Muscle of leg (tissue), 11 donors: ENCODE data around the gene OR2T11. TPM values are rescaled to one million over a fixed set of nuclear protein-coding genes. Genes with fewer than 3 reads are reported as not detected.
"Not testable (repeated sequence)": the region's sequence is repeated elsewhere in the genome, so short reads cannot be mapped to it uniquely, and the experiment has no call there.

ENCODE experiments used
- DNase-seq: peaks from one replicate; pipeline ENCODE4 v3.0.0; 2013
- H3K27ac ChIP-seq: one replicate; pipeline ENCODE4 v1.5.1; 2013; ENCODE audit warnings: mild to moderate bottlenecking, low read length, control low read depth
- H3K27me3 ChIP-seq: one replicate; pipeline ENCODE4 v1.6.1; 2013; ENCODE audit warnings: low read length; ENCODE audit not compliant: control insufficient read depth, insufficient read depth
- H3K36me3 ChIP-seq: one replicate; pipeline ENCODE4 v1.6.1; 2013; ENCODE audit warnings: low read length; ENCODE audit not compliant: control insufficient read depth, insufficient read depth
- H3K4me1 ChIP-seq: one replicate; pipeline ENCODE4 v1.6.1; 2013; ENCODE audit warnings: low read length; ENCODE audit not compliant: control insufficient read depth, insufficient read depth
- H3K4me3 ChIP-seq: one replicate; pipeline ENCODE4 v1.5.1; 2013; ENCODE audit warnings: low read length, control low read depth
- H3K9me3 ChIP-seq: replicated peaks from 2 replicates; pipeline ENCODE4 v1.6.1; 2013; ENCODE audit warnings: low read depth, low read length; ENCODE audit not compliant: control insufficient read depth
- WGBS: methylation state at CpG from one replicate; pipeline ENCODE4 v1.1.5; 2013; ENCODE audit warnings: missing lambda C conversion rate; ENCODE audit not compliant: insufficient coverage; 5-methylcytosine and 5-hydroxymethylcytosine counted together
- polyA plus RNA-seq, 8 donors: library from polyadenylated mRNA; unstranded; fragments of 120-200 nt; gene quantifications; one replicate each; pipeline versions ENCODE4 v1.2.1 to v1.2.3, GENCODE V29; 2013; ENCODE audit warnings: inconsistent platforms in 1 of 8, low replicate concordance in 1 of 8; ENCODE audit not compliant: insufficient read length in 8 of 8, insufficient read depth in 1 of 8
- total RNA-seq: library from RNA; stranded (reverse); fragments of 120-200 nt; gene quantifications from one replicate; pipeline ENCODE4 v1.2.4, GENCODE V29; 2013

OR2T11 gene
- total and polyA plus RNA-seq, 9 donors = not detected

DNA sequence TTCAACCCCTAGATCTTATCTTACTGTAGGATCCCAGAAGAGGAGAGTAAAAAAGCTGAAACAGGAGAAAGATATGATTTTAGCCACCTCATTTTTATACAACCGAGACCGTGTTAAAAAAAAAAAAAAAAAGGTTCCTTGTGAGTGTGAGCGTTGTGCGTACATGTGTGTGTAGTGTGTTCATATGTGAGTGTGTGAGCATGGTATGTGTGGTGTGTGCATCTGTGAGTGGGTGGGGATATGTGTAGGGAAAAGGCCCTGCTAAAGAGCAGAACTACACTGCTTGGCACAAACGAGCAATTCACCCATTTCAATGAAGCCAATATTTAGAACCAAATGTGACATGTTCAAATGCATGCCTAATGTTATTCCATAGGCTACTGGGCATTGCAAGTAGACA lies 6.7 kb upstream of the OR2T11 start:
- H3K27me3 ChIP-seq, H3K9me3 ChIP-seq, H3K36me3 ChIP-seq, H3K27ac ChIP-seq, H3K4me1 ChIP-seq, H3K4me3 ChIP-seq, DNase-seq: not testable (repeated sequence)
- no CpG with 5 or more reads among the region's 5 CpGs for WGBS

DNA sequence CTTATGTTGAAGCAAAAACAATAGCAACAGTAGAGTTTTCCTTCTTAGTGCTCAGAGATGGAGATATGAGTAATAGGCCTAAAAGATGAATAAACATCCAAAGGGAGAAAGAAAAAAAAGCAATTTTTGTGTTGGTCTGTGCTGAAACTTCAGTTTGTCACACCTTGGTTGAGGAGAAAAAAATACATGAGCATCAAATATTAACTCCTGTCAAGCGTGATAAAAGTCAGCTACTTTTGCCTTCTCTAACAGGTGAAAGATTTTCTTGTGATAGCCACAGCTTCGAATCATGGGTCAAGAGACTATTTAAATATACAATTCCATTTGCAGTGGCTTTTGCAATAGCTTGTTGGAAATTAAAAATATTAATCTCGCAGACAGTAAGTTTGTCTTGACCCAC lies 6.0 kb upstream of the OR2T11 start:
- H3K36me3 ChIP-seq, H3K27me3 ChIP-seq, H3K27ac ChIP-seq, DNase-seq, H3K4me1 ChIP-seq, H3K9me3 ChIP-seq, H3K4me3 ChIP-seq: not testable (repeated sequence)
- no CpG with 5 or more reads among the region's 3 CpGs for WGBS

DNA sequence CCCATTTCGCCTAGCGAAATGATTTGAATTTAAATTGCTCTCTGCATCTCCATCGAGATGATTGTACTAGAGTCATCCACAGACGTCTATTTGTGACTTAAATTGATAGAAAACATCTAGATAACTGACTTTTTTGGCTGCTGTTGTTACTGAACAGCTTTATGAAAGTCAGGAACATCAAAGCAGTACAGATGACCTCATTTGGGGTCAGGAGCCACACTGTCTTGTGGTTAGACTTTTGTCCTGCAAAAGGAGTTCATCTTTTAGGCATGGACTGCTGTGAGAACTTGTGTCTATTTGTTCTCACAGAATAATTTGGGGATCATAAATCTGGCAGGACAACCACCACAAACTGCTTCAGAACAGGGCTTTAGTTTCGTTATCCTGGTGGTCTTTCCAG lies 4.8 kb upstream of the OR2T11 start:
- not testable (repeated sequence) for H3K9me3 ChIP-seq, H3K4me3 ChIP-seq, H3K4me1 ChIP-seq, DNase-seq, H3K27ac ChIP-seq, H3K27me3 ChIP-seq, H3K36me3 ChIP-seq
- no CpG with 5 or more reads among the region's 5 CpGs for WGBS

DNA sequence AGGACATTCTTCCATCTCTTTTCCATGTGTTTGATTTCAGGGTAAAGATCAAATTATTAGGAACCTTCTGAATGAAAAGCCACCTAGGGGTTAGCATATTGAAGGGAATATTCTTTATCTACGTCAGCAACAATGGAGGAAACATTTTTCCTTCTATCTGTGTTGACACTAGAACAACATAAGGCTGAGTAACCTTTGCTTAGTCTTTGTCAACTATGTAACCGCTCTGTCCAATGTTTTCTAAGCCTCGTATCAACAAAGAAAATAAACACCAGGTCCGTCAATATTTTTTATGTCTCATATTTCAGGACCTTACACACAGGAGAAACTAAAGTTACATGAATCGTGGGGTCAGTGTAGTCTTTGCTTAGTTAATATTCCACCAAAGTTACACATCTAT lies 1.7 kb upstream of the OR2T11 start:
- WGBS = no CpG with 5 or more reads among the region's 5 CpGs
- H3K9me3 ChIP-seq, H3K27me3 ChIP-seq, H3K4me1 ChIP-seq, DNase-seq, H3K4me3 ChIP-seq, H3K27ac ChIP-seq, H3K36me3 ChIP-seq: not testable (repeated sequence)

DNA sequence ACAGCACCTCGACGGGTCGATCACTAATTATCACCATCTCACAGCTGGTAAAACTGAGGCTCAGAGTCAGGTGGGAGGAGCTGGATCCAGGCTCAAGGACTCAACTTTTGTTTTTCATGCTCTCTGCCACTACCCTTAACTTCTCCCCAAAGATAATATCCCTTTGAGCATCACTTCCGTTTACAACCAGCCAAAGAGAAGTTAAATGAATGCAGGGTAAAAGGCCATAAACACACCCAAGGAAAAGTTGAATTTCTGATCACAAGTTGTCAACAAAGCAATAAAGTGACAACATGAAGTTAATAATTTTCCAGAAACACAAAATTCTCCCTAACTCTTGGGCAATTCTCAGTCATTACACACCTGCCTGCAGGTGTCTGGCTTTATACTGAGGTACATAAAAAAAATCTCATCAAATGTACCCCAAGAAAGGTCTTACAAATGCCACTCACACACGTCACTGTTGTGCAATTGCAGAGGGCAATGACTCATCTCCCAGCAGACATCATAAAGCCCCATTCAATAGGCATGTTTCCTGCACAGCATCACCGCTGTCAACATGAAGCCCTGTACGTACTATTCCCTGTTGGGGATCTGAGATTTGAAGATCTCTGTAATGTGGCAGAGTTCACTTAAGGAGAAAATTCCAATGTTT lies 3.4 kb downstream of the OR2T11 start:
- DNase-seq = no peak
- no peaks in the 10 kb centered on the region for H3K4me1 ChIP-seq
- no peaks in the 10 kb centered on the region for H3K36me3 ChIP-seq
- H3K9me3 ChIP-seq = peaks cover 15% of the 10 kb centered on the region
- no peak overlapping the region for H3K27ac ChIP-seq
- no peak overlapping the region for H3K4me3 ChIP-seq
- no peaks in the 10 kb centered on the region for H3K27me3 ChIP-seq
- no CpG with 5 or more reads among the region's 7 CpGs for WGBS

- no peak overlapping the region for H3K27ac ChIP-seq
- H3K4me1 ChIP-seq = no peaks in the 10 kb centered on the region
- peaks cover 17% of the 10 kb centered on the region for H3K9me3 ChIP-seq
- WGBS = 80% methylated on average over 1 of the region's 2 CpGs
- H3K27me3 ChIP-seq = no peaks in the 10 kb centered on the region
- DNase-seq = no peak
- H3K4me3 ChIP-seq = no peak overlapping the region
- H3K36me3 ChIP-seq = no peaks in the 10 kb centered on the region
Measured at GRCh38 chr1:248630551-248630950, 4.3 kb downstream of the OR2T11 start.

DNA sequence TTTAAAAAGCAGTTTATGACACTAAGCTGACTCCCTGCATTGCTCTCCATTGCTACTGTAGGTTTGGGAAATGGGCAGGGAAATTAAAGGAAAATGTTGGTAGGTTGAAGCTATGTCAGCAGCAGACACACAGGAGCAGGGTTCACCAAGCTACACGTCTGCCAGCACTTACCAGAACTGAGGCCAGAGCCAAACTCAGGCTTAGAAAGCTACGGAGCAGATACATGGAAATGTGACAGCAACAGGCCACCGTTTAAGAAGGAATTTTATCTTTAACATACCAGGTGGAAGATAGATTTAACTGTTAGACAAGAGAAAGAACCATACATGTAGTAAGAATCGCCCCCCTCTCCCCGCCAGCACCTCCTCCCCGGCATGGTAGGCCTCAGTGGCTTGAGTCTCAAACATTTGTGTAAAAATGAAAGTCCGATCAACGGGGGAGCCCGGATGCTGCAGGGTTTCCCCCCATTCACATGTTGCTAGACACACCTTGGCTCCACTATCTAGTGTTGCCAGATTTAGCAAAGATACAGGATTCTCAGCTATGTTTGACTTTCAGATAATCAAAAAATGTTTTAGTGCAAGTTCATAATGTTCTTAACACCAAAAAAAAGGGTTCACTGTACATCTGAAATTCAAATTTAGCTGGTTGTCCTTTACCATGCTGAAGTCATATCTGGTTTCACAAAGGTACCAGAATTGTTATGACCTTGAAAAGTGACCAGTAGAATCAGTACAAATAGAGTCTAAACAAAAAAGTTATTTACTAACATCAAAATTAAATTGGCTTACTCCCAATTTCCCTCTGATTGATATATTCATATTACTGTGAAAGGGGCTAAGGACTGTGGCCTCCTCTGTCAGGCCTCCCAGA lies 6.7 kb downstream of the OR2T11 start:
- no peaks in the 10 kb centered on the region for H3K4me1 ChIP-seq
- WGBS = 72% methylated on average over 5 of the region's 9 CpGs
- no peak overlapping the region for H3K4me3 ChIP-seq

DNA sequence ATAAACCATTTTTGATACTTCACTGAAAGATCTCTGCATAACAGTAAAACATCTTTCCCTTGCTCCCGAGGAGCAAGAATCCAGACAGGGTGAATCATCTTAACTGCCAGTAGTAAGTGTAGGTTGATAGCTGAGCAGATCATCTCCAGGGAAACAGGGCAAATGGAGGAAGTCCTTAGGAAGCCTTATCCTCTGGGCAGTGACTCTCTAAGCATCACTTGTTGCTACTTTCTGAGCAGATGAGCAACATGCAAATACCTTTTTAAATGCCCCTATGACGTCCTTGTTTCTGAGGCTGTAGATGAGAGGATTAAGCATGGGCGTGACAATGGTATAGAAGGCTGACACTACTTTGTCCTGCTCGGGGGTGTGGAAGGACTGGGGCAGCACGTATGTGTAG lies 8.9 kb downstream of the OR2T11 start:
- no peak for DNase-seq
- no peaks in the 10 kb centered on the region for H3K36me3 ChIP-seq
- H3K27ac ChIP-seq = no peak overlapping the region
- H3K4me3 ChIP-seq = no peak overlapping the region
- no peaks in the 10 kb centered on the region for H3K4me1 ChIP-seq
- H3K27me3 ChIP-seq = no peaks in the 10 kb centered on the region
- 72% methylated on average over 3 of the region's 5 CpGs for WGBS
- H3K9me3 ChIP-seq = peaks cover 23% of the 10 kb centered on the region

More for the DNA sequence above, 6.7 kb downstream of the OR2T11 start:
- no peak overlapping the region for H3K27ac ChIP-seq
- no peaks in the 10 kb centered on the region for H3K27me3 ChIP-seq
- no peak for DNase-seq
- no peaks in the 10 kb centered on the region for H3K36me3 ChIP-seq
- H3K9me3 ChIP-seq = peaks cover 19% of the 10 kb centered on the region

- DNase-seq = no peak
- no peaks in the 10 kb centered on the region for H3K36me3 ChIP-seq
- 90% methylated on average over 1 of the region's 4 CpGs for WGBS
Measured at GRCh38 chr1:248625166-248625565, 9.7 kb downstream of the OR2T11 start.

DNA sequence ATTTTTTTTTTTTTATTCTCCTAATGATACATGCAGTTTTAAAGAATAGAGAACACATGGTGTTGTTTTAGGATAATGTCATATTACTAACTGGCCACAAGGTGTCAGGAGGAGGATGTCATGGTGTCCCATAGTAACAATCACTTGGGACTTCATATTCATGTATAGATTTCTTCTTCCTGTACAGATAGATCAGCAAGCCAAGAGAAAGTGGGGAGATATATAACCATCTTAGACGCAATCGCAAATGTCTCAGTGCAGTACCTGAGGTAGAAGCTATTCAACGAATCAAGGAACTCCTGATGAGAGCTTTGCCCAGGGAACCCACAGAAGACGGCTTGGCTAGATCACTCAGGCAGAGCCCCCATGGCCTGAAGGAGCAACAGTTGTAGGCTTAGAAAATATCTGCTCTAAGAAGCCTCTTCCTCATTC lies 12.3 kb downstream of the OR2T11 start:
- Histone ChIP-seq H3K27ac (no peak overlapping the region), H3K4me1 (no peaks in the 10 kb centered on the region), H3K9me3 (peaks cover 15% of the 10 kb centered on the region), H3K27me3 (no peaks in the 10 kb centered on the region), H3K4me3 (no peak overlapping the region), H3K36me3 (no peaks in the 10 kb centered on the region)
- 74% methylated on average over 4 of the region's 4 CpGs for WGBS
- no peak for DNase-seq

More at GRCh38 chr1:248625166-248625565, 9.7 kb downstream of the OR2T11 start:
- Histone ChIP-seq H3K27ac (no peak overlapping the region), H3K27me3 (no peaks in the 10 kb centered on the region), H3K4me3 (no peak overlapping the region), H3K9me3 (peaks cover 21% of the 10 kb centered on the region), H3K4me1 (no peaks in the 10 kb centered on the region)
